Chondrocyte (in vitro differentiated cells): ENCODE measurements around the gene CLMN. TPM values are rescaled to one million over a fixed set of nuclear protein-coding genes. Genes with fewer than 3 reads are reported as not detected.

Source experiments
- DNase-seq: peaks from one replicate; pipeline ENCODE4 v3.0.0; 2021; ENCODE audit warnings: mixed read lengths, low spot score
- H3K27ac Mint-ChIP-seq: one replicate; pipeline ENCODE4 v1.8.0; 2021; ENCODE audit warnings: mild to moderate bottlenecking, moderate library complexity, mixed read lengths; ENCODE audit not compliant: unreplicated experiment
- H3K27me3 Mint-ChIP-seq: 2 replicates; pipeline ENCODE4 v1.8.0; 2021; ENCODE audit warnings: low read depth, mixed read lengths
- H3K36me3 Mint-ChIP-seq: 2 replicates; pipeline ENCODE4 v1.8.0; 2021; ENCODE audit warnings: low read depth, mixed read lengths
- H3K4me1 Mint-ChIP-seq: 2 replicates; pipeline ENCODE4 v1.8.0; 2021; ENCODE audit warnings: low read depth, mild to moderate bottlenecking, mixed read lengths
- H3K4me3 Mint-ChIP-seq: one replicate; pipeline ENCODE4 v1.8.0; 2021; ENCODE audit warnings: mild to moderate bottlenecking, moderate library complexity, mixed read lengths; ENCODE audit not compliant: unreplicated experiment
- H3K9me3 Mint-ChIP-seq: 2 replicates; pipeline ENCODE4 v1.8.0; 2021; ENCODE audit warnings: low read depth, mixed read lengths
- total RNA-seq: library from RNA; stranded (reverse); gene quantifications from 3 replicates; pipeline ENCODE4 v1.2.1, GENCODE V29; 2021
- TF ChIP-seq, protein P1 (sequence below): fragments of 200-600 bp; sonication (generic); IDR thresholded peaks from 2 replicates; pipeline ENCODE4 v1.5.0; 2021; ENCODE audit warnings: antibody characterized with exemption, mild to moderate bottlenecking, moderate library complexity

Gene CLMN
- total RNA-seq, 1 donor from 2014 or later, result 7.3 TPM

DNA sequence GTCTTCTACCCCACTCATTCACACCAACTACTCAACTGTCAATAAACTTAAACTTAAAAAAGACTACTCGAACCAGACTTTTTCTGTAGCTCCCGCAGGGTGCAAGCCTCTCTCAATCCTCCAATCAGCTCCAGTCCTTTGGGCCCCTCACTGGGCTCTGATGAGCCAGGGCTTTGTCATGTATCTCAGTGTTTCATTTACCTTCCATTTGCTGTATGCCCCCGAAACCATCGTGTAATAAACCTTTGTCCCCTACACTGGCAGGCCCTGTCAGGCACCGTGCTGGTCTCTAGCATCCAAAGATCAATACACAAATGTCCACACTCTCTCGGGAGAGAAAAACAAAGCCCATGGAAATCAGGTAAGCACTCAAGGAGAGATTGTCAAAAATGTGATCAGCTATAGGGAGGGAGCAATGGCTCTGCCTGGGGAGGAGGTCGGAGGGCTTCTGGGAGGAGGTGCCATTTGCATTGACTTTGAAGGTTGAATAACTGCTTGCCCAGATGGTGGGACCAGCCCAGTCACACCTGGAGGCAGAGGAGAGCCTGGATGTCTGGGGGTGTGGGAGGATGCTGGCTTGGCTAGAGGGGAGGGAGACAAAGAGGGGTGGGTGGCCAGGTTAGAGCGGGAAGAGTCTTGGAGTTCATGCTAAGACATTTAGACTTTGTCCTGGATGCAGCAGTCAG, 120.3 kb downstream of the CLMN start:
- no peak overlapping the region for H3K27ac Mint-ChIP-seq
- no peak overlapping the region for H3K4me3 Mint-ChIP-seq
- H3K9me3 Mint-ChIP-seq, result peaks cover 4% of the 10 kb centered on the region
- peaks cover 6% of the 10 kb centered on the region for H3K36me3 Mint-ChIP-seq
- TF ChIP-seq, protein P1, sequence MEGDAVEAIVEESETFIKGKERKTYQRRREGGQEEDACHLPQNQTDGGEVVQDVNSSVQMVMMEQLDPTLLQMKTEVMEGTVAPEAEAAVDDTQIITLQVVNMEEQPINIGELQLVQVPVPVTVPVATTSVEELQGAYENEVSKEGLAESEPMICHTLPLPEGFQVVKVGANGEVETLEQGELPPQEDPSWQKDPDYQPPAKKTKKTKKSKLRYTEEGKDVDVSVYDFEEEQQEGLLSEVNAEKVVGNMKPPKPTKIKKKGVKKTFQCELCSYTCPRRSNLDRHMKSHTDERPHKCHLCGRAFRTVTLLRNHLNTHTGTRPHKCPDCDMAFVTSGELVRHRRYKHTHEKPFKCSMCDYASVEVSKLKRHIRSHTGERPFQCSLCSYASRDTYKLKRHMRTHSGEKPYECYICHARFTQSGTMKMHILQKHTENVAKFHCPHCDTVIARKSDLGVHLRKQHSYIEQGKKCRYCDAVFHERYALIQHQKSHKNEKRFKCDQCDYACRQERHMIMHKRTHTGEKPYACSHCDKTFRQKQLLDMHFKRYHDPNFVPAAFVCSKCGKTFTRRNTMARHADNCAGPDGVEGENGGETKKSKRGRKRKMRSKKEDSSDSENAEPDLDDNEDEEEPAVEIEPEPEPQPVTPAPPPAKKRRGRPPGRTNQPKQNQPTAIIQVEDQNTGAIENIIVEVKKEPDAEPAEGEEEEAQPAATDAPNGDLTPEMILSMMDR, result no peak
- no peaks in the 10 kb centered on the region for H3K4me1 Mint-ChIP-seq
- H3K27me3 Mint-ChIP-seq, result no peaks in the 10 kb centered on the region
- DNase-seq, result no peak

DNA sequence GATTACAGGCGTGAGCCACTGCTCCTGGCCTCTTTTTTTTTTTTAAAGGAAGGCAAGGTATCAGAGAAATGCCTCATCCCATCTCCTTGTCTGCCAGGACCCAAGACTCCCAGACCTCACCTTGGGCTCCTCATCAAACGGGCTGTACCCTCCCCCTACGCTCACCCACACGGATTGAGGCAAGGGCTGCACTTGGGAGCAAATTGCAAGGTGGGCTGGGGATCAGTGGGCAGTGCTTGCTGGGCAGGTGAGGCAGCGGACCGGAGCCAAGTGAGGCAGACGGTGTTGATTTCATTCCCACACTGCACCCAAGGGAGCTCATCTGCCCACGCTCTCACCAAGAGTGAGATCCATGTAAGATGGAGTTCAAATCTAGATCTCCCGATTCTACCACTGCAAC, 121.4 kb downstream of the CLMN start:
- H3K4me3 Mint-ChIP-seq, result no peak overlapping the region
- no peak for DNase-seq
- H3K27ac Mint-ChIP-seq, result no peak overlapping the region
- no peaks in the 10 kb centered on the region for H3K9me3 Mint-ChIP-seq
- peaks cover 1% of the 10 kb centered on the region for H3K36me3 Mint-ChIP-seq
- no peaks in the 10 kb centered on the region for H3K27me3 Mint-ChIP-seq
- TF ChIP-seq, protein P1, result no peak
- H3K4me1 Mint-ChIP-seq, result peaks cover 3% of the 10 kb centered on the region

DNA sequence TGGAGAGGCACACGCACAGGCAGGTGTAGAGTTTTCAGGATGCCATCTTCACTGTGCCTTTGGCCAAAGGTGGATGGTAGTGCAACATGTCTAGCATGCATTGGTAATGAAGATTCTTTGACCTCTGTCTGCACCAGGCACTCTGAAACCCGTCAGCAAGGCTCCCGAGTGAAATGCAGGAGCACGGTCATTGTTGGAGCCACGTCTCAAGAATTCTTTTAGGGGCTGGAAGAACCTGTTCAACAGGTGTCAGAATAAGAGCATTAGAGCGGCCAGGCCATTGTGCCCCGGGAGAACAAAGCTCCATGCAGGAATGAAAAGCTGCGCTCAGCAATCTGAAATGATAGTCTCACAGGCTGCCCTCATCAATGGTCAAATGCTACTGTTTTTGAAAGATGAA, 122.2 kb downstream of the CLMN start:
- Mint-ChIP-seq H3K9me3 (no peaks in the 10 kb centered on the region), H3K27ac (no peak overlapping the region), H3K36me3 (no peaks in the 10 kb centered on the region), H3K4me1 (peaks cover 11% of the 10 kb centered on the region), H3K4me3 (no peak overlapping the region), H3K27me3 (no peaks in the 10 kb centered on the region)
- DNase-seq, result no peak
- TF ChIP-seq, protein P1, result no peak

DNA sequence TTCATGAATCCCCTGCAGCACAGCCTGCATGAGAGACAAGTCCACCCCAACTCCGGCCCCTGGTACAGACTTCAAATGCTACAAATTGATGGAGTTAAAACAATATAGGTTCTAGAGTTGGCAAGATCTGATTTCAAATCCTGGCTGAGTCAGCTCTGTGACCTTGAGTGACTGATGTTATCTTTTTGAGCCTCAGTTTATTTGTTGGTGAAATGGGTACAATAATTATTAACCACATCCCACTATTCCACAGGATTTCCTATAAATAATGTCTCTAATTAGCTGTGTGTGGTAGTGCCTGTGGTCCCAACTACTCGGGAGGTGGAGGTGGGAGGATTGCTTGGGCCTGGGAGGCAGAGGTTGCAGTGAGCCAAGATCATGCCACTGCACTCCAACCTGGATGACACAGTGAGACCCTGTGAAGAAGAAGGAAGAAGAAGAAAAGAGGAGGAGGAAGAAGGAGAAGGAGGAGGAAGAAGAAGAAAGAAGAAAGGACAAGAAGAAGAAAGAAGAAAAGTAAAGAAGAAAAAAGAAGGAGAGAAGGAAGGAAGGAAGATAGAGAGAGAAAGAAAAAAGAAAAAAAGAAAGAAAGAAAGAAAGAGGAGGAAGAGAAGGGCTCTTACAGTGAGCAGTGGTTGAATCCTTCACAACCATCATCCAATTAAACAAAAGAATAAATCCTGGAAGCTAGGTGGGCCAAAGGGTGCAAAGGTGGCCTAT, 122.7 kb downstream of the CLMN start:
- Mint-ChIP-seq H3K4me3 (no peak overlapping the region), H3K27ac (no peak overlapping the region), H3K4me1 (peaks cover 15% of the 10 kb centered on the region), H3K27me3 (no peaks in the 10 kb centered on the region), H3K36me3 (no peaks in the 10 kb centered on the region), H3K9me3 (no peaks in the 10 kb centered on the region)
- DNase-seq, result no peak
- TF ChIP-seq, protein P1, result no peak

DNA sequence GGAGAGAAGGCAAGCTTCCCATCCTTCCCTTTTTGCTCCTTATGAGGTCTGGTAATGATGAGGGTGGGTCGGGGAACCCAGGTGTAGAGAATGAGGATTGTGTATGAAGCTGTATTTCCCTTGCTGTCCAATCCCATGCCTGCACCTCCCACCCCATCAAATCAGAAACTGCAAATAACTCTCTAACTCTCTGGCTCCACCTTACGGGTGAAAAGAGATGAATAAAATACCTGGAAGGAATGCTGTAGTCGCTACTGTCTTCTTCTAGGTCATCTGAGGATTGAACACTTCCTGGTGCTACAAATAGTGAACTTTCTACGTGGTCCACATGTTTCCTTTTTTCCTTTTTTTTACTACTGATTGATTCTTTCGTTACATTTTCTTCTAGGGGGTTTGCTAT, 123.4 kb downstream of the CLMN start:
- H3K27ac Mint-ChIP-seq, result no peak overlapping the region
- no peak overlapping the region for H3K4me3 Mint-ChIP-seq
- no peaks in the 10 kb centered on the region for H3K36me3 Mint-ChIP-seq
- no peaks in the 10 kb centered on the region for H3K9me3 Mint-ChIP-seq
- DNase-seq, result no peak
- TF ChIP-seq, protein P1, result peak; percentile 36
- peaks cover 15% of the 10 kb centered on the region for H3K4me1 Mint-ChIP-seq
- H3K27me3 Mint-ChIP-seq, result no peaks in the 10 kb centered on the region
